GM21717 (cell line): Measurements from ENCODE around the gene INO80C.
"Not testable (repeated sequence)": the region's sequence is repeated elsewhere in the genome, so short reads cannot be mapped to it uniquely, and the experiment has no call there.

Experiments used
- ATAC-seq: cut with Tn5 transposase; IDR thresholded peaks from one replicate; pipeline ENCODE4 v1.9.1; 2021; ENCODE audit warnings: mild to moderate bottlenecking, moderate library complexity; ENCODE audit not compliant: unreplicated experiment

INO80C gene

GRCh38 chr18:35489913-35490490 is 7.8 kb downstream of the INO80C start:
- no peak for ATAC-seq

DNA sequence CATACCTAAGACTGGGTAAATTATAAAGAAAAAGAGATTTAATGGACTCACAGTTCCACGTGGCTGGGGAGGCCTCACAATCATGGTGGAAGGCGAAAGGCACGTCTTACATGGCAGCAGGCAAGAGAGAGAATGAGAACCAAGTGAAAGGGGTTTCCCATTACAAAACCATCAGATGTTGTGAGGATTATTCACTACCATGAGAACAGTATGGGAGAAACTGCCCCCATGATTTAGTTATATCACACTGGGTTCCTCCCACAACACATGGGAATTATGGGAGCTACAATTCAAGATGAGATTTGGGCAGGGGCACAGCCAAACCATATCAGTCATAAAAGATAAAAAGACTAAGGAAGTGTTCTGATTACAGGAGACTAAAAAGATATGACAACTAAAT is 8.5 kb downstream of the INO80C start:
- ATAC-seq, result not testable (repeated sequence)

DNA sequence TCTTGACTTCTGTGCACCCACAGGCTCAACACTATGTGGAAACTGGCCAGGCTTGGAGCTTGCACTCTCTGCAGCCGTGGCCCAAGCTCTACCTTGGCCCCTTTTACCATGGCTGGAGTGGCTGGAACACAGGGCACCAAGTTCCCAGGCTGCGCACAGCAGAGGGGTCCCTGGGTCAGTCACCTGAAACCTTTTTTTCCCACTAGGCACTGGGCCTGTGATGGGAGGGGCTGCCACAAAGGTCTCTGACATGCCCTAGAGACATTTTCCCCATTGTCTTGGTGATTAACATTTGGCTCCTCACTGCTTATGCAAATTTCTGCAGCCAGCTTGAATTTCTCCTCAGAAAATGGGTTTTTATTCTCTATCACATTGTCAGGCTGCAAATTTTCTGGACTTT is 9.4 kb downstream of the INO80C start:
- ATAC-seq, result not testable (repeated sequence)

GRCh38 chr18:35487525-35487924 is 10.2 kb downstream of the INO80C start:
- ATAC-seq, result not testable (repeated sequence)

GRCh38 chr18:35485852-35486251 is 11.9 kb downstream of the INO80C start:
- no peak for ATAC-seq

DNA sequence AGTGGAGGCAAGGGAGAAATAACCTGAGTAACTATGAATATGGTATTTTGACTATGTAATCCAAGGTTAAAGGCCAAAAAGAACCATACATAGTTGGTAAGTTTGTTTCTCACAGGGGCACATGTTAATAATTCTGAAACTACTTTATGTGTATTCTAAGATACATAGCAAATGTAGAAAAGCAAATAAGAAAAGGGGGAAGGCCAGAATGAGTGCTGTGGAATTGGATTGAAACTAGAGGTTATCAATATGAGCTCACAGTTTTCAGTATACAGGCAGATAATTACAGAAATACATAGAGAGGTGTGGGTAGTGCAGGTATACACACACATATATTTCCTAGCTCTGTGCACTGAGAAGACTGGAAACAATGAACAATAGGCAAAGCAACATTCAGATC is 13.7 kb downstream of the INO80C start:
- no peak for ATAC-seq

GRCh38 chr18:35481960-35482366 is 15.8 kb downstream of the INO80C start:
- ATAC-seq, result no peak

DNA sequence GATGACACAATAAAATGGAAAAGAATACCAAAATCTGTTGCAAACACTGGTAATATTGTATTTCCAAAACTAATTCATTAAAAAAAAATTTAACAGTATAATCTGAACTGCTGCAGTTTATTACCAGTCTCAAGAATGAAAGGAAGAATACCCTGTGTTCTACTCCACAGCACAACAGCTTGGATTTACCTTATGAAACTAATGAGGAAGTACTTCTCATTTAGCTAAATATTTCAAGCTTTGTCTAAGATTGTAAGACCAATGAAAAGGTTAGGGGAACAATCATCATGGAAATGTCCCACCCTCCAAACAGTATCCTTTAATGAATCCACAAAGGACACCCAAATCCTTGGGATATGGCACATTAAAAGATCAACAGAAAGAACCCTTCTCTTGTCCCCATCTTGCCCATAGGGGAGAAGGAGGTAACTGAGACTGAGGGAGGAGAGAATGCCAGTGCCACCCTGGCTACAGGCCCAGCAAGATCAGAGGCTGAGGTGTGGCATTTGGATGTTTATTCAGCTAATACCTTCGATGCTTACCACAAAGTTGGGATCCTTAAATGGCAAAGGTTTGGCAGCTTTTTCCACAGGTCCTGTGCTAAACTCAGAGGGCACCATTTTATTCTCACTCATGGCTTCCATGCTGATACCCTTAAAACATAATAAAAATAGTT is 17.7 kb downstream of the INO80C start:
- ATAC-seq, result no peak

- no peak for ATAC-seq
These were observed 19.0 kb downstream of the INO80C start for GRCh38 chr18:35478520-35479435.

- no peak for ATAC-seq
These were observed 19.8 kb downstream of the INO80C start for GRCh38 chr18:35477974-35478373.

GRCh38 chr18:35477497-35477896 is 20.3 kb downstream of the INO80C start:
- no peak for ATAC-seq

GRCh38 chr18:35474884-35475283 is 22.9 kb downstream of the INO80C start:
- ATAC-seq, result no peak

- ATAC-seq, result no peak
These were observed 24.2 kb downstream of the INO80C start for GRCh38 chr18:35473562-35473961.

GRCh38 chr18:35470435-35470834 is 27.3 kb downstream of the INO80C start:
- no peak for ATAC-seq

- ATAC-seq, result no peak
These were observed 28.0 kb downstream of the INO80C start for GRCh38 chr18:35469725-35470124.

DNA sequence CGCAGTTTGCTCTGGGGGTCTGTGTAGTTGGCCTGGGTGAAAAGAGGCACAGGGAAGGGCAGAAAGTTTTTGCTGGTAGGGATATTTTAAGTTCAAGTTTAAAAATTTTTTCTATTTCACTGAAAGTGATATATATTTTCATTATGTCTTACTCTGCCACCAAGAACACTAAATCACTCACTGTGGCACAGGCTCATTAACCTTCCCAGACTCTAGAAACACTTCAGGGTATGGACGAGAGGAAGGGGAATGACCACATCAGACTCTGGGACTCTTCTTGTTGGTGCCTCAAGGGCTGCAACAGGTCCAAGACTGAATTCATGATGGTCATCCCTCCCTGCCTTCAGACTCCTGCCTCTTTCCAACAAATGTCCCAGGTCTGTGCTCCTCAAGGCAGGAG is 29.0 kb downstream of the INO80C start:
- no peak for ATAC-seq

GRCh38 chr18:35467624-35468016 is 30.1 kb downstream of the INO80C start:
- no peak for ATAC-seq

GRCh38 chr18:35466815-35467623 is 30.7 kb downstream of the INO80C start:
- ATAC-seq, result no peak

DNA sequence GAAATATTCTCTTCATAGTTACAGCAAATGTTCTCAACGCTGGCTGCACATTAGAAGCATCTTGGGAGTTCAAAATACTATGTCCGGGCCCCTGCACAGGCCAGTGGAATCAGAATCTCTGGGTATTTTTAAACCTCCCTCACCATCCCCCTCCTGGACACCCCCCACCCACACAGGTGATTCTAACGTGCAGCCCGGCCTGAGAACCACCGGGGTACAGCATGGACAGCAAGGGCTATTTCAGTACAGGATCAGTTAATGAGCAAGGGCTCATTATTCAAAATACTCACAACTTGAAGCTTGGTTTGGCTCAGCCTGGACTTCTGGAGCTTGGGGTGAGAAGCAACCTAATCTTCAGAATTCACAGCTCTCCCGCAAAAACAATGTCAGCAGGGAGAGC is 31.4 kb downstream of the INO80C start:
- no peak for ATAC-seq

GRCh38 chr18:35465329-35465728 is 32.4 kb downstream of the INO80C start:
- no peak for ATAC-seq

DNA sequence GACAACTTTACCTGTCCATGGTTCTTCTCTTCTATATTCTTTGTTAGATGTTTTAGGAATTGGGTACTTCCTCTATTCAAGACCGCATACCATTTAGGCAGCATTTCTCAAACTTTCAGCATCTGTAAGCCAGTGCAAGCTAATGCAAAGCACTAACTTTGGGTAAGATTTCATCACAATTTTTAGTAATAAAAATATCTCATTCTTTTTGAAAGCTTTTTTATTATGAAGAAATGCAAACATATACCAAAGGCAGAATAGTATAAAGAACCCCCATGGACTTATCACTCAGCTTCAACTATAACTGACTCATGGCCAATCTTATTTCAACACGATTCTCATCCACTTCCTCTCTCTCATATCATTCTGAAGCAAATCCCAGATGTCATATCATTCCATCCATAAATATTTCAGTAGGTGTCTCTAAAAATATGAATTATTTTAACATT is 32.9 kb downstream of the INO80C start:
- no peak for ATAC-seq
